ENCODE data around the gene VOPP1. TPM values are rescaled to one million over a fixed set of nuclear protein-coding genes. Genes with fewer than 3 reads are reported as not detected.
"Not testable (repeated sequence)": the region's sequence is repeated elsewhere in the genome, so short reads cannot be mapped to it uniquely, and the experiment has no call there.

The VOPP1 gene
- total RNA-seq, 1 donor from 2014 or later, result 138 TPM

DNA sequence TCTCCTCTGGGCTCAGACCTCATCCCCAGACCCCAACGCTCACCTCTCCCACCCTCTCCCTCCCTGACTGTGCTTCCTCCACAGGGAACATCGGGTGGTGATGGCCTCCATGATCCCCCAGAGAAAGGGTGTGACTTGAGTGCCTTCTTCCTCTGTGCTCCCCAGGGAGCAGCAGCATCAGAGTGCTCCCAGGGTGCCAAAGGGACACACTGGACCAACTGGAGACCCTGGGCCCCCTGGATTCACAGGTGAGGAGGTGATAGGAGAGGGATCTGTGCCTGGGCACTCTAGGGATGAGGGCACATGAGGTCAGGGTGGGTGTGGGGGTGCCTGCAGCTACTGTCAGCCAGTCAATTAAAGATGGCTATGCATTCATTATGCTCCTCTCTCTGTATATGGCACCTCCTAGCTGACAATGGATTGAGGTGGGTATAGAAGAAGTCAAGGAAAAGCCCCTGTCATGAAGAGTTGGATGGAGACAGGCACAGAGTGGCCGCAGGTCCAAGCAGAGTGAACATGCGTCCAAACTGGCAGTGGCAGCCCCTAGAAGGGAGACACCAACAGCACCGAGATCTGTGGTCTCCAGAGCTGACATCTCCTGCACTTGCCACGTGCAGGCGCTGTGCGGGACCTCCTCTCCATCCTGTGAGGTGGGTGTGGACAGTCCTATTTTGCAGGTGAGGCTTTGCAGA lies 15.5 kb upstream of the VOPP1 start:
- no peak for DNase-seq (ENCODE audit: extremely low read depth, low read depth, low spot score)

DNA sequence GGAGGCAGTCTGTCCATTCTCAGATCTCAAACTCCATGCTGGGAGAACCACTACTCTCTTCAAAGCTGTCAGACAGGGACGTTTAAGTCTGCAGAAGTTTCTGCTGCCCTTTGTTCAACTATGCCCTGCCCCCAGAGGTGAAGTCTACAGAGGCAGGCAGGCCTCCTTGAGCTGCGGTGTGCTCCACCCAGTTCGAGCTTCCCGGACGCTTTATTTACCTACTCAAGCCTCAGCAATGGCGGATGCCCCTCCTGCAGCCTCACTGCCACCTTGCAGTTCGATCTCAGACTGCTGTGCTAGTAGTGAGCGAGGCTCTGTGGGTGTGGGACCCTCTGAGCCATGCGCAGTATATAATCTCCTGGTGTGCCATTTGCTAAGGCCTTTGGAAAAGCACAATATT lies 10.4 kb upstream of the VOPP1 start:
- DNase-seq (ENCODE audit: extremely low read depth, low read depth, low spot score), result not testable (repeated sequence)

DNA sequence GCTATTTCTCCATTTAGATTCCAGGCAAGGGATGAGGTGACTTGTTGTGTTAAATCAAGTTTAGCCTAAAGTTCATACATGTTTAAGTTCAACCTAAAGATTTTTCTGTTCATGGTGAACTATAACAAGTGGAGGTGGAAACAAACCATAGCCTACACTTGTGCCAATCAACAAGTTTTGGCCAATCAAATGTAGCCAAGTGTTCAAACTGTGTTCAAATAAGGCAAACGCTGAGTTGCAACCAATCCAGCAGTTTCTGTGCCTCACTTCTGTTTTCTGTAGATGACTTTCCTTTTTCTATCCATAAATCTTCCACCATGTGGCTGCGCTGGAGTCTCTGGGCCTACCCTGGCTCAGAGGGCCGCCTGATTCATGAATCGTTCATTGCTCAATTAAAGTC lies 4.5 kb upstream of the VOPP1 start:
- no peak for DNase-seq (ENCODE audit: extremely low read depth, low read depth, low spot score)

DNA sequence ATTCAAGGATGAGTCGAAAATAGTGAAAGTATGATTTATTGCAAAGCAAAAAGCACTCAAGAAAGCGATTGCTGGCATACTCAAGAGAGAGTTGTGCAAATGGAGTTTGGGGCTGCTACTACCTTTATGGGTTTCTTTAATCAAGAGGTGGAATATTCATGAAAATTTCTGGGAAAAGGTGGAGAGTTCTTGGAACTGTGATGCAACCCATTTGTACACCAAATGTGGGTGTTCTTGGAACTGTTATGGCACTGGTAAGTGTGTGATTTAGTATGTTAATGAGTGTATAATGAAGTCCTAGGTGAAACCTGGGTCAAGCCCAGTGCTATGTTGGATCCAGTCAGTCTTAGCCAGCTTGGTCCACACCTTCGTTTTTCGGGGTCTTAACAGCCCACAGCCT lies 3.4 kb upstream of the VOPP1 start:
- no peak for DNase-seq (ENCODE audit: extremely low read depth, low read depth, low spot score)

DNA sequence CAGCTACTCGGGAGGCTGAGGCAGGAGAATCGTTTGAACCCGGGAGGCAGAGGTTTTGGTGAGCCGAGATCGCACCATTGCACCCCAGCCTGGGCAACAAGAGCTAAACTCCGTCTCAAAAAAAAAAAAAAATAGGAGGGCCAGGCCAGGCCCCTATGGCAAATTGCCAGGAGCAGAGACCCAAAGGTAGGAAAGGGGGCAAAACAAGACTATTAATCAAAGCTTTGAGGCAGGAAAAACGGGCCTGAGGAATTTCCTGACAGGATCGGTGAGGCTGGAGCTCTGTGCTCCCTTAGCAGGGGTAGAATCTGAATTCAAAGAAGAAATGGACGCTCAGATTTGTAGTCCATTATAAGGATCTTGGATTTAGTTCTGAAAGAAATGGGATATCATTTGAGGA lies 2.8 kb upstream of the VOPP1 start:
- no peak for DNase-seq (ENCODE audit: extremely low read depth, low read depth, low spot score)

DNA sequence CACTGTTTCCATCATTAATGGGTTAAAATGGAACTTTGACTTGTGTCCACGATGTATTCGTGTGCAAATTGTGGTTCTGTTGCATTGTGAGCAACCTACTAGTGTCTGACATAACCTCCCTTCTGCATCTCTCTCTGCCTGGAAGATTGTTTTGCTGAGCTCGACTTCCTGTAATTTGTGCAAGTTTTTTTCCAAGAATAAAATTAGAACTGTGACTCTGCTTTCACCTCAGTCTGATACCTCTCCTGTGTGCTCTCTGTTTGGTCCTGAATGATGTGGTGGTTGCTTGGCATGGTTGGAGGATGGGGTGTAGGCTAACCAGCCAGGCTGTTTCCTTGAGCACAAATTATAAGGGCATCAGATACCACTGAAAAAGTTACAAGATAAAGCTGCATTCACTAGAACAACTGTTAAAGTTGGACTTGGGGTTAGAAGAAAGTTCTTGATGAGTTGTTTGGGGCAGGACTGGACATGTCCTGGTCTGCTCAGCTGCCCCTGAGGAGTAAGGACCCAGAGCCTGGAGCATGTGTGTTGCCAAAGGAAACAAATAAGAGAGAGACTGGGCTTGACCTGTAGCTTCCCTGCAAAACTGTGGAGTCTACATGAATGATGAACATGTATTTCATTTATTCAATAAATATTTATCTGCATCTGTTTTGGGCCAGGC lies 1.9 kb upstream of the VOPP1 start:
- no peak for DNase-seq (ENCODE audit: extremely low read depth, low read depth, low spot score)

DNA sequence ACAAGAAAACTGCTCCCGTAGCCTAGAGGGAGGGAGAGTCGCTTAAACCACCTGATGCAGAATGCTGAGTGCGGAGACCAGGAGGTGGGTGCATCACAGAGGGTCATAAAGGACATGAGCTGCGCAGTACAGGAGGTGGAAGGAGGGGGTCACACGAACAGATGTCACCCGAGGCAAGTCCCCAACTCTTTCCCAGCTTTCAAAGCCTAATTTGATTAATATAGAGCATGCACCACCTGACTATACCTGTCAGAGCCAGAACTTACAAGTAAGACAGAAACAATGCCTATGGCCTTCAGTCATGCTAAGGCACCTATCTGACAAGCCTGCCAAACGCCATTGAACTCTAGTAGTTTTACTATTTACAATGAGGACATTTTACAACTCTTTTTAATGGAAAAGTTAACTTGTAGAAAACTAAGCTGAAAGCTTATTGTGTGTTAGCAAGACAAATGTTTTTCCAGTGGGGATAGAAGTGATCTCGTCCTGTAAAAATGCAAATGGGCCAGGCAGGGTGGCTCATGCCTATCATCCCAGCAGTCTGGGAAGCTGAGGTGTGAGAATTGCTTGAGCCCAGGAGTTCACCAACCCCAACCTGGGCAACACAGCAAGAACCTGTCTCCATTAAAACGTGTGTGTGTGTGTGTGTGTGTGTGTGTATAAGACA lies 1.1 kb upstream of the VOPP1 start:
- DNase-seq (ENCODE audit: extremely low read depth, low read depth, low spot score), result no peak

DNA sequence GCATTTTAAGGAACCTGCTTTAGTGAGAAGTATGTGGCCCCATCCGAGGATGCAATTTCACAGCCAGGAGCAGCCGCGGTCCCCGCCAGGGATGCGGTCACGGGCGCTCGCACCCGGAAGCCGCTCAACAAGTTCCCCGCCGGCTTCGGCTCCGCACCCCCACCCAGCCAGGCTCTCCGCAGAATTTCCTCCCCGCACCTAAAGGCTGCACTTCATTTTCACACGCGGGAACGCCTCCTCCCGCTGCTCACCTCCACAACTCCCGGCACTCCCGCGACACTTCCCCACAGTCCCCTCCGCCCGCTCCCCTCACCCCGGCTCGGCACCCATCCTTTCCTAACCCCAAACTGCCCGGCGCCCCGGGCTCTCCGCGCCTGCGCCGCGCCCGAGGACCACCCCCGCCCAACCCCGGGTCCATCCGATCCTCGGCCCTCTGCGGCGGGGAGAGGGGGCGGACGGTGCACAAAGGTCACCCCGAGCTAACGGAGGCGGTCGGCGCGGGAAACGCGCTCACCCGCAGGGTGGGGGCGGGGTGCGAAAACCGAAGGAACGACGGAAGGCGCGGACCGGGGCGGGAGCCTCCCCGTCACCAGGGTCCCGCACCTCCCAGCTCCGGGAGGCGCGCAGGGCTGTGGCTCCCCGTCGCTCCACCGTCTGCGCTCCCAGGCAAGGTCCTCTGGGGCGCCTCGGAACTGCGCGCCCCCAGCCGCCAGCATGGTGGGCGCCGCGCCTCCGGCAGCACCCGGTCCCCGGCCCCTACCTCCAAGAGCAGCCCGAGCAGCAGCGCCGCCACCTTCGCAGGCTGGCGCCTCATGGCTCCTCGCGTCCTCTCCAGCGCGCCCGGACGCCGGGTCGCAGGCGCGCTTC lies 558 bp downstream of the VOPP1 start:
- DNase-seq (ENCODE audit: extremely low read depth, low read depth, low spot score), result no peak

DNA sequence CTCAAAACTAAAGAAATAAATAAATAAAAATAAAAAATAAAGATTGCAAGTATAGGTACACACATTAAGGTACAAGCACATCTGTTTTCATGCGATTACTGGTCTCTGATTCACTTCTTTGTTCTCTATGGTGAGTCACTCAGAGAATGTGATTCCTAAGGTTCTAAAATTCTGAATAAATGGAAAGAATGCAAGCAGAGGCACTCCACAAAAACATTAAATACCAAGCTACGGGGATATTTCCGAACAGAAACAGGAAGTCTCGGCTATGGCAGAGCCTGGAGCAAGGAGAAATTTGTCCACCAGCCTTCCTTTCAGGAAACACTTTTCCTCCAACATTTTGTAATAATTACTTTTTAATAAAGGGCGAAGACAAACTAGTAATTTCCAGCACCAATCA lies 1.4 kb downstream of the VOPP1 start:
- DNase-seq (ENCODE audit: extremely low read depth, low read depth, low spot score), result no peak

DNA sequence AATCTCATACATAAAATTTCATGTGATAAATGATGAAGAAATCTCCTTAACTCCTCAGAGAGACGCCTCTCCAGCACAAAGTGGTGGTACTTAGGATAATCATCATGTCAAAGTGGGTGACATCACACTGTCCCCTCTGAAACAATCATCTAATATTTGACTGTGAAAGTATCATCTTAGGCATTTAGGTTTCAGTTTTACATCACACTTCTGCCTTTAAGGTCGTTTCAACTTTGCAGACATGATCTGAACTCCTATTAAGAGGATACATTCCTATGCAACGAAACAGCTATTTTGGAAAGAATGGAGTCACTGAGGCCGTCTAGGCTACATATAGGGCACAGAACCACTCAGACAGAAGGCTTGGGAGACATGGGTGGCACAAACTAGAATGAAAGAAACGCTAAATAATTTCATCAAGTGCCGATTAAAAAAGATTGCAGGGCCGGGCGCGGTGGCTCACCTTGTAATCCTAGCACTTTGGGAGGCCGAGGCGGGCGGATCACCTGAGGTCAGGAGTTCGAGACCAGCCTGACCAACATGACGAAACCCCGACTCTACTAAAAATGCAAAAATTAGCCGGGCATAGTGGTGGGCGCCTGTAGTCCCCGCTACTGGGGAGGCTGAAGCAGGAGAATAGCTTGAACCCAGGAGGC lies 2.0 kb downstream of the VOPP1 start:
- DNase-seq (ENCODE audit: extremely low read depth, low read depth, low spot score), result no peak

DNA sequence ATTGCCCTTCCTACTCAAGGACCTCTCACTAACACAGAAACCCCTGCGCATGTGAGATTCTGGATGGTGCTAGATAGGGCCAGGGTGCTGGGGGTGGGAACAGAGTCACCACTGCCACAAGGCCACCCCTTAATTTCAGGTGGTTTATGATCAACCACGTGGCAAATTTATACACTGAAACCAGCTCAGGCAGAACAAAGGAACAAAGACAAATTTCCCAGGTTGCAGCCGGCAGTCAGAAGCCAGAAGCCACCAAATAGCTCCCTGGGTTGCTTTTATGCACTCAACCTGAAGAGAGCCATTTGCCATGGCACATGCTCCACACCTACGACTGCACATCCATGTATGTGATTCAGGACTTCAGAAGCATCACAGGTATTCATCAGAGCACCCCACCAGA lies 2.5 kb downstream of the VOPP1 start:
- no peak for DNase-seq (ENCODE audit: extremely low read depth, low read depth, low spot score)

DNA sequence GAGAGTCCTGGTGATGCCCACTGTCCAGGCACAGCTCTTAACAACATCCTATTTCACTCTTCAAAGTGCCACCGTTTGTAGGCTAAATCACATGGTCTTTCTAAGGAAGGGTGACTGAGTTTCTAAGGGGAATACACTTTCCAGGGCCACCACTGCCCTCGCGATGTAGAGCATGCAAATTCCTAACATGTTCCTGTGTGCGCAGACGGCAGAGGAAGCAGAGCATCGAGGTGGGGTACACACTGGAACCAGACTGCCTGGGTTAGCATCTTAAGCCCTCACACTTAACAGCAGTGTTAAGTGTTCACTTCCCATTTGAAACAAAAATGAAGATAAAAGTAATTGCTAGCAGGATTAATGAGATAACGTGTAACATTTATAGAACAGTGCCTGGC lies 3.0 kb downstream of the VOPP1 start:
- no peak for DNase-seq (ENCODE audit: extremely low read depth, low read depth, low spot score)

DNA sequence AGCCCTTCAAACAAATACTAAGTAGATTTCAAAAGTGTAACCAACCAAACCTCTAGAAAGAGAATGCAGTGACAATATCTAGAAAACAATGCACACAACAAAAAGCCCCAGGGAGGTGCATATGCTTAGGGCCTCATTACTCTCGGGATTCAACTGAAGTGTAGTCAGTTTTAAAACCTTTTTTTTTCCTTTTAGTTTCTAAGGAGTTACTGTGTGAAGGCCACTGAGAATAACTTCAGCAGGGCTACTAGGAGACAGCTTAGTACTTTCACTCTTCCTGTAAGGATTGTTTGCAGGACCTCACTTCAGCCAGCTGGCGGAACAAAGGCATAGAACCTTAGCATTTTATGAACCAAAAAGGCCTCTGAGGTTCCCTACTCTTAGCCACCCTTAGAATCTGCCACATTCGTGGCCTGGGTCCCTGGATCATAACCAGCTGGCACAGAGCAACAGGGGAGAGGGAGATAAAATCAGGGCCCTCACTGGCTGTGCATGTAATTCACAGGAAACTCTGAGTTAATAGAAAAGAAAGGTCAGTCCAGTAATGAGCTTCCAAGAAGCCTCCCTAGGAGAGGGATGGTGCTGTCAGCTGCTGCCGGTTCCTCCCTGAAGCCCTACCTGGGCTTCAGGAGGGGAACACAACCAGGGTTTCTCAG lies 3.6 kb downstream of the VOPP1 start:
- no peak for DNase-seq (ENCODE audit: extremely low read depth, low read depth, low spot score)

DNA sequence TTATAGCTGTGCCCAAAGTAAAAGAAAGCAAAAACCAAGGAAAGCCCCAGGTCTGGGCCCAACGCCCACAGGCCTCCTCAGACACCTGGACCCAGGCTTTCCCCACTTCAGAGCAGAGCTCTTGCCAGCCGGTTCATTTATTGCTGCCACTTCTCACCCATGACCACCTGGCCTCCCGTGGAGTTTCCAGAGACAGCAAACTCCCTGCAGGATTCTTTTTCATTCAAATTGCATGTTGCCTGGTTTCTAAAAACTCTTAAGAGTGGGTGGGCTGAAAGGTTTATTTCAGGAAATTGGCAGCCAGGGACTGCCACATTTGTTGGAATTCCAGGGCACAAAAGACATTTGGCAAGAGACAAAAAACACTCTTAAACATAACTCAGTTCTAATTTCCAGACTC lies 4.7 kb downstream of the VOPP1 start:
- no peak for DNase-seq (ENCODE audit: extremely low read depth, low read depth, low spot score)

DNA sequence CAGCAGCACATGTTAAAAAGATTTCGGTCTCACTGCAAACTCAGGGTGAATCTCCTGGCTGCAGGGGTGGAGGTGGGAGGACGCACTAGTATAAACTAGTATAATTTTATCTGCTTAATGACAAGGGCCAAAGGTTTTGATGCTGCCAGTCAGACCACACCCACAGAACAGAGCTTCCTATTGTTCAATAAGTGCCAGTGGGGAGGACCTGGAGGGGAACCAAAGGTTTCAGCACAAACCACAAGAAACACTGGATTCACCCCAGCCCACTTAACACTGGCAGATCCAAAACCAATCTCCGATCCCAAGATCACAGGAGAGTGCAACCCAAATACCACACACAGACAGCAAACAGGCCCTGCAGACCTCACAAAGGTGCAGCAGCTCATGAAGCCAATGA lies 6.6 kb downstream of the VOPP1 start:
- no peak for DNase-seq (ENCODE audit: extremely low read depth, low read depth, low spot score)

DNA sequence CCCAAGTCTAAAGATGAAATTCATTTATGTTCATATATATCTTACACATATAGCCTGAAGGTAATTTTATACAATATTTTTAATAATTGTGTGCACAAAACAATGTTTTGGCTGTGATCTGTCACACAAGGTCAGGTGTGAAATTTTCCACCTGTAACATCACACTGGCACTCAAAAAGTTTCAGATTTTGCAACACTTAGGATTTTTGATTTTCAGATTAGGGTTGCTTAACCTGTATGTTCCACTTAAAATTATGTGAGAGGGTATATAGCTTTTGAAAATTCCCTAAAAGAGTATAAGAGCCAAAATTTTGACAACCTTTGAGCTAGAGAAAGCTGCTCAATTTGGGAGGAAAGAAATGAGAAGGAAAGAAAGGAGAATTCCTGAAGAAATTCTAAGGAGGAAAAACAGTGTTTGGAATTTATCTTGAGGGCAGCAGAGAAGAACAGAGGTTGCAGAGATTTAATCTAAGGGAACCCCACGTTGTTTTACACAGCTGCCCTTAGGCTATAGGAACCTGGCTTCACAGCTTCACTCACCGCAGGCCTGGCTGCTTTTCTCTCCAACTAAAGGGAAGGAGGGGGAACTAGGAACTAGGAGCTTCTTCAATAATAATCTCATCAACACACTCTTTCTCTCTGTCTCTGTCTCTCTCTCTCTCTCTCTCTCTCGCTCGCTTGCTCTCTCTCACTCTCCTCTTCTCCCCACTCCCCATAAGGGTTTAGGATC lies 8.5 kb downstream of the VOPP1 start:
- no peak for DNase-seq (ENCODE audit: extremely low read depth, low read depth, low spot score)

DNA sequence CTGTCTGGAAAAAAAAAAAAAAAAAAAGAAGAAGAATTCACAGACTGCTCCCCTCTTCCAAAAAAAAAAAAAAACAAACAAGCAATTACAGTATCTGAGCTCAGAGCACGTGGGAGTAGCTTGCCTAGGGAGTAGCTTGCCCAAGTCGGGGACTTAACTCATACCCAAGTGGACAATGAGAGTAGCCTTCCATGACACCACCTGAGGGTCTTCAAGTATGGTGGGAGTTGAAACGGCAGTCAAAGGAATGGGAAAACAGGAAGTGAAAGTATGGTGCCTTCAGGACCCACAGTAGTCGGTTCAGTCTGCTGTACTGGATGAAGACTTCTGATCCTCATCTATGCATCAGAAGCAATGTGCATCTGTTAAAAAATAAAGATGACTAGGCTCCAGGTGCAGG lies 10.6 kb downstream of the VOPP1 start:
- no peak for DNase-seq (ENCODE audit: extremely low read depth, low read depth, low spot score)

DNA sequence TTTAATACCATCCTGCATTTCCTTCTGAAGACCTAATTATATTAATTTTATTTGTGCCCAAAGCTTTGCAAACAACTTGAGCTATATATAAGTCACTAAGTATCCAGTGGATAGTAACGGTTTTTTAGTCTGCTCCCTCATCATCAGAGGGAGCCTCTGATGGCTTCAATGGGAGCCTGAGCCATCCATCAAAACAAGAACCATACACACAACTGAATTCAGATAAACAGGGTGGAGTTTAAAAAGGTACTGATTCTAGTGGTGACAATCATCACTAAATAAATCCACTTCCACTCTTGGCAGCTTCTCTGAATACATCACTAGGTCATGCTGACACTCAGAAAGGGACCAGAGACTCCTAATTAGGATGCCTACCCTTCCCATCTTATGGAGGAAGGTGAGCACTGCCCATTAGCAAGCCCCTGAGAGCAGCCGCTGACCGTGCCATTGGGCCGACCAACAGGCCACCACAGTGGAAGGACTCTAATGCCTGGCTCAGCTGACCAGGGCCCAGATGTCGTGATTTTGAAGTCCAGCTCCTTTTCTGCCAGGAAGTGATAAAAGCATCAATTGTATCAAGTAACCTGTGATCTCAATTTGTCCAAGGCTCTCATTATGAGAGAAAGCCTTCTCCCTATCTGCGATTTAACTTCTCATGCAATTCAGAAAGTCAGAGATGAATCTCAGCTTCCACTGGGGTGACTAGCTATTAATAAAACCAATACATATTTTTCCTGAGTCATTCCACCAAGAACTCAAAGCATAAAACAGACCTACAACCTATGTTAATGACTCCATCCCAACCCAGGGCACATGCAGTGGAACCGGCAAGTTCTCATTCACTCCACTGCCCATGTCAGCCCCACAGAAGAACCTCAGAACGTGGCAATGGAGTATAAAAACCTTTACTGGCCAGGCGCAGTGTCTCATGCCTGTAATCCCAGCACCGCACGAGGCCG lies 13.1 kb downstream of the VOPP1 start:
- no peak for DNase-seq (ENCODE audit: extremely low read depth, low read depth, low spot score)

Data from glomerular endothelial cell (primary cell).